ENCODE measurements around the gene SPATA17. TPM values are rescaled to one million over a fixed set of nuclear protein-coding genes. Genes with fewer than 3 reads are reported as not detected.

Gene SPATA17
- total RNA-seq, 2 donors from 2014 or later, result 0.48 to 0.51 TPM

DNA sequence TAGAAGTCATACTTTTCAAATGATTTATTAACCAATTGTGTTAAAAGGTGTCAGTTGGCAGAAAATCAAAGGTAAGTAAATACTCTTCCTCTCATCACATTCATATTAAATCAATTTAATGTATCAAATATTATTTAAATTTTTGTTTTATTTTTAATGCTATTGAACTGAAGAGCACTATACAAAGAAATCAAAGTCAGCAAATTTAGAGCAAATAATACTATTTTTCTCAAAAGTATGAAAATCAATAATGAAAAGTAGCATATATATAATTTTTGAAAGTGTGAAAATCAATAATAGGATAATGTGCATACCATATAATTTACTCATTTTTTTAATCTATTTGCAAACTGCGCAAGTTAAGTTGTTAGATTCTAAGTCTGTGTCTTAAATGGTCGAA is 181.0 kb downstream of the SPATA17 start:
- no peak for DNase-seq (ENCODE audit: low spot score)
- intact Hi-C loops (cut with DNase I), result no loop called here

DNA sequence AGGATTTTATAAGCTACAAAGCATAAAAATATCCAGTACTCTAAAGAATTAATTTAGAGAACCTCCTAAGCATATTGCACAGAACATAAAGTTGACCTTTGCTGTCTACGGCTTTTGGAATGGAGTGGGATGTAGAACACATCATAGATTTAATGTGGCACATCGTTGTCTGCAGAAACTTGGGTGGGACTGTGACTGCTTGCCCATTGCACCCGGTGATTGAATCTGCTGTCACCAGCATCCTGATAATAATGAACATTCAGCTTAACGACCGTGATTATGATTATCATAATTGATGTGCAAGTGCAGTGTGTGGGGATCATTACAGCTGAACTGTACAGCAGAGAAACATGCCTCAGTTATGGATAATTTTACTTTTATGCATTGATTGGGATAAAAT is 181.9 kb downstream of the SPATA17 start:
- intact Hi-C loops (cut with DNase I), result no loop called here
- DNase-seq (ENCODE audit: low spot score), result no peak

DNA sequence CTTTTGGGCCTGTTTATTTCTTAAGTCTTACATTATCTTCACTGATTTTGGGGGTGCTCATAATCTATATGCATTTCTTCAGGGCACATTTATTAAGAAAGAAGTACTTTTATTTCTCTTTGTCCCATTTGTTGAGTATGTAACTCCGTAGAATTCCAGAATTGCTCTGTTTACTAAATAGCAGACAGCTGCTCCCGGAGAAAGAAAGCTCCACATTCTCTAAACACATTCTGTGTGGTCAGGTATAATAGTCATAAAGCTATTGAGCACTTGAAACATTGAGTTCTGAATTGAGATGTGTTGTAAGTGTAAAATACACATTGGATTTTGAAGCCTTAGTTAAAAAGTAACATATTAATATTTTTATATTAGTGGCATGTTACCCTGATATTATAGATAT is 206.5 kb downstream of the SPATA17 start:
- no peak for DNase-seq (ENCODE audit: low spot score)
- intact Hi-C loops (cut with DNase I), result no loop called here

DNA sequence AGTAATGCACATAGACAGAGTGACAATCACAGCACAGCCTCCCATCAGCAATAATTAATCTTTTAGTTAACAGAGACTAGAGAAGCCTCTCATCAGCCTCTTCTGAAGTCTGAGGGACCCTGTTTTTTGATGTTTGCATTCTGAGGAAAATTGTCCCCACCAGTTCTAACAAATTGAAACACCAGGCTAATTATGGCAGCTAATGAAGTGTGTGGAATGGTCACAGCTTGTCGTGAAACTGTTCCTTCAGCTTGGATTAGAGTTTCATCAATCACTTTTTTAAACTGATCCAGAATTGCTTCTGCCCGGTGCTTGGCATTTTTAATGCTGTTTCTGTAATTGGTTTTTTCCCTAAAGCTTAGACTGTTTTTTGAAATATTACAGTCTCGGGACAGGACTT is 208.0 kb downstream of the SPATA17 start:
- DNase-seq (ENCODE audit: low spot score), result no peak
- intact Hi-C loops (cut with DNase I), result no loop called here

DNA sequence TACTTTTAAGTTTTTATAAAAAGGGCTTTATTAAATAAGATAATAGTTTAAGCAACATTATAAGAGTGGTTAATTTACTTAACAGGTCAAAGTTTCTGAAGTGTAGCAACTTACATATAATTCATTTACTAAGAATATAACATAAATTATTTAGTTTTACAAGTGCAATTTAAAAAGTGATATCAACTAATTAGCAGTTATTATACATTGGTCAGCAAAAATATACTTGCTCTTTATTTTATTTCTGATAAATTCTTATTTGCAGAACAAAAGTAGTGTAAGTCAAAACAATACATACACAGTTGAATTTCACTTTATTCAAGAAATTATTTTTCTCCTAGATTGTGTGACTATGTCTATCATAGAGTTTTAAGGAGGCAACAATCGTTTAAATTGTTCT is 215.6 kb downstream of the SPATA17 start:
- no peak for DNase-seq (ENCODE audit: low spot score)
- intact Hi-C loops (cut with DNase I), result no loop called here

DNA sequence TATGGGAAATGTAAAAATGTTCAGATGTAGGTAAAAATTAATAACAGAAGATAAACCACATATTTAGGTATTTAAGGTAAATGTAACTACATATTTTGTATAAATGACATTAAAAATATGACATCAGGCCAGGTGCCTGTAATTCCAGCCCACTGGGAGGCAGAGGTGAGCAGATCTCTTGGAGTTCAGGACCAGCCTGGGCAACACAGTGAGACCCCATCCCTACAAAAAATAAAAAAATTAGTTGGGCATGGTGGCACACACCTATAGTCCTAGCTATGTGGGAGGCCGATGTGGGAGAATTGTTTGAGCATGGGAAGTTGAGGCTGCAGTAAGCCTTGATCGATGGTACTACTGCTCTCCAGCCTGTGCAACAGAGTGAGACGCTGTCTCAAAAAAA is 216.5 kb downstream of the SPATA17 start:
- intact Hi-C loops (cut with DNase I), result no loop called here
- DNase-seq (ENCODE audit: low spot score), result no peak

DNA sequence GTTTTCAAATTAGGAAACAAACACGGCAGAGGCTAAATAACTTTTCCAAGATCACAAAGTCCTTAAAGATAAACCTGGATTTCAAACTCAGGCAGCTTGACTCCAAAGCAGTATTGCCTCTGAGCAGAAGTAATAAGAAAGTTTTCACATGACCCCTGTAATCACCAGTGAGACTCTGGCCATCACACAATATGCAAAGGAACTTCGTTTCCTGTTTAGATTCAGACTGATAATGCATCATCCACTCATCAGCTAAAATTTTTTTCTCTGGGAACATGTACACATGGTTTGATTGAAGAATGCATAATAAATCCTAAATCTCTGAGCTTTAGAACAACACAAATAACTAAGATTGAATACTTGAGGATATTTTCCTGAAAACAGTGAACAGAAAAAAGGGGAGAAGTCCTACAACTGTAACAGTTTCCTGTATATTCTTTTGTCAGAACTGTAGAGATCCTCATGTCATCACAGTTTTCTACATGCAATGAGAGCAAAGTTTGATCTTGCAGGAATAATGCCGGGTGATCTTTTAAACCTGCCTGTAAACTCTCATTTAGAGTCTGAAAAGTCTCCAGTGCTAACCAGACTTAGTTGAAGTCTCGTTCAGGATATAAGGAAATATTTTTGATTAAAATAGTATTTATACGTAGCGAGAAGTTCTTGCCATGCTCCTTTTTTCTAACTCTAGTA is 225.3 kb downstream of the SPATA17 start:
- no peak for DNase-seq (ENCODE audit: low spot score)
- intact Hi-C loops (cut with DNase I), result no loop called here

DNA sequence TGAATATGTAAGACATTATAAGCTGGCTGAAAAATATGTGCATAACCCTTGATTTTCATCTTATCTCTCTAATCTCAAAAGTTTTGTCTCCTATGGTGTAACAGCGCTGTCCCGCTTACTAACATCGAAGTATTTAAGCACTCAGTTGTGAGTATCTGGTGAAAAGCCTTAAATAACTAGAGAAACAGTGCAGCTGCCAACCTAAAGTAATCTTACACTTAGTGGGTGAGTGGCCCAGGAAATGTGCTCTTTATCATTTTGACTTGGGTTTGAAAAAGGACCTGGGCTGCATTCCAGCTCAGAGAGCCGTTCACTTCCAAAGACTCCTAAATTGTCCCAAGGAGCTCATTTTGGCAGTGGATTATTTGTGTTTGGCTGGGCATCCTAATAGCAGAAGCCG is 225.9 kb downstream of the SPATA17 start:
- intact Hi-C loops (cut with DNase I), result no loop called here
- no peak for DNase-seq (ENCODE audit: low spot score)

DNA sequence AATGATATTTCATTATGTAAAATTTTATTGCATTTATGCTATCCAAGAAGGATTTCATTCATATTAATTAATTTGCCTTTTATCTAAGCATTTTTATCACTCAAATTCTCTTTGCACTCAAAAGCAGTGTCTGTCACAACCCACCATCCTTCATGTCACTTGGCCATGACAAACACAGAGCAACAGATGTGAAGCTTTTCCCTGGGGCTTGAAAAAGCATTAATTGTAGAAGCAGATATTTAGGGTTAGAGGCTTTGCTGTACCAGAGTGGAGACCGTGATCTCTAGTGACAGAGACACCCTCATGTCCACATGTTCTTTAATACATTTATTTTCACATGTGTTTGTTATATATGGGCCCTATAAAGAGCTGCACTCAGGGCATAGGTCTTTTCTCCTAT is 230.5 kb downstream of the SPATA17 start:
- DNase-seq (ENCODE audit: low spot score), result no peak
- intact Hi-C loops (cut with DNase I), result no loop called here

DNA sequence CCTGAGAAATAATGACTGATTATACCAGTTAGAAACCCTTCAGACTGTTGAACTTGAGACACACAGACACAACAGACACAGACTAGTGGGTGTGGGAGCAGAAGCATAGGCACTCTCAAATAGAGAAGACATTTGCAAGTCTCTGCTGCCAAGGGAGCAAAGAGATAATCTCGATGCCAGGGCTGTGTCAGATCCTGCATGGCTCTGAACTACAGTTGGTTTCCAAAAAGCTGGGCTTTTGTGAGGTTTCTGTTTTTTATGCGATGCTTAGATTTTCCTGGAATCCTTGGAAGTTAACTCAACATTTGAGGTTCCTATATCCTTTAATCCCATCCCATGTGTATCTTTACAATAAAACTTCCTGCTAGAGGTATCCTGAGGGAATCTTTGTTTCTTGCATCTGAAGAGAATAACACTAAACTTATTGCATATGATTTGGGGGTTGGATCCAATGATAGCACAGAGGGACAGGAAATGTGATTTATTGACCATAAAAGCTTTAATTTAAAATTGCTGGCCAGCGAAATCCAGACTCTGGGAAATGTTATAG is 236.4 kb downstream of the SPATA17 start:
- no peak for DNase-seq (ENCODE audit: low spot score)
- intact Hi-C loops (cut with DNase I), result no loop called here

DNA sequence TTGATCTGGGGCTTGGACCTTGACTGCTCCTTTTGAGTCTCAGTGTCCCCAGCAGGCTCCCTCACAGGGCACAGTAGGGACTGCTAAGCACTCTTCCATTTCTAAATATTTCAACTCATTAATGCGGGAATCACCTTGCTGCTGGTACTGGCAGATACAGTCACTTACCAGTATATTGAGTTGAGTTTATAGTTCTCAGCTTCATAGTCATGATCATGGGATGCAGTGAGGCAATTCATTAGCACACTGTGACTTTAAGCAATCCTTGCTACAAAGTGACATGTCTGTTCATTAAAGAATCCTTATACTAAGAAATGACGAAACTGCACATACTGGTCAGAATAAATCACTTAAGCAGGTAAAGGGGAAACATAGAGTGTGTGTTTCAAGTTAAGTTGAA is 240.8 kb downstream of the SPATA17 start:
- intact Hi-C loops (cut with DNase I), result no loop called here
- no peak for DNase-seq (ENCODE audit: low spot score)

DNA sequence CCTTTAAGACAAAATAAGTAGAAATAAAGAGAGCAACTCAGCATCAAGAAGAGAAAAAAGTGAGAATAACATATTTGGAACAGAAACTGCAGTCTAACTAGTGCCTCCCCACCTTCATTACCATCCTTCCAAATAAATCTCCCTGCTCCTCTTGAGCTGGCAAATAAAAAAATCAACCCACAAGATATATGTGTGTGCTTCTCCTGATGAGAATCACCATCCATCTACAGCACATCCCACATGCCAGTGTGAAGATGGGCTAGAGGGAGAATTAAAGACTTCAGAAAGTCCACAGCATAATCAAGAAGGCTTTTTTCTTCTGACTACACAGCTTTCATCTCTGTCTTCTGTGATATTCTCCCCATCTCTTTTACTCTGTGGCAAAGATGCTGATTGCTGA is 244.1 kb downstream of the SPATA17 start:
- intact Hi-C loops (cut with DNase I), result no loop called here
- DNase-seq (ENCODE audit: low spot score), result no peak

DNA sequence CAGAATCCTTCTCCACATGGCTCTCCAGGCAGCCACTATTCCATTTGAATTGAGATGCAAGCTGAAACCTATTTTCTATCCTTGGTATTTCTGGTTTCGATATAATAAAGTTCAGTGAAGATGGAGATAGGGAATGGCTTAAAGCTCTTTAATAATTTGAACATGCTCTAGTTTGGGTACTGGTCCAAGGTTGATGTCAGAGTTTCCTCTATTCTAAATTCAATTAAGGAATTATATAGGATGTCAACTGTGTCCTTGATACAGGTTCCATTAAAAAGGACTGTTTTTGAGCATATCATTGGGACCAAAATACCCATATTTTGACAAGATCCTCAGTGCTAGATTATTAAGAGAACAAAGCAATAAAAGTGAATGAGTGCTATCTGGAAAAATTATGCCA is 245.3 kb downstream of the SPATA17 start:
- intact Hi-C loops (cut with DNase I), result no loop called here
- DNase-seq (ENCODE audit: low spot score), result no peak

DNA sequence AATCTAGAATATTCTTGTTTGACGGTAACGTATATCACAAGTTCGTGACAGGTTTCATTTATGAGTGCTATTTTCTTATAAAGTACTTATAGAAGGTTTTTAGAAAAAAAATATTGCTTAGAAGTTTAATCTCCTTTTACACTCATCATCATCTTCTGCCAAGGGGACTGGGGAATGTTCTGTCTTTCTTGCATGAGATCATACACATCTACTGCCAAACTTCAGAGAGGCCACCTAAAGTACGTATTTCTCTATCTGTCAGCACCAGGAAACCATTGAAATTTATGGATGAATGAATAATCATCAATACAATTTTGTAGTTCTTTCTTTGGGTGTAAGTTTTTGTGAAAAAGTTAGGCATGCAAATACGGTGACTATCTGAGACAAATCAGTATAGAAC is 245.8 kb downstream of the SPATA17 start:
- intact Hi-C loops (cut with DNase I), result no loop called here

DNA sequence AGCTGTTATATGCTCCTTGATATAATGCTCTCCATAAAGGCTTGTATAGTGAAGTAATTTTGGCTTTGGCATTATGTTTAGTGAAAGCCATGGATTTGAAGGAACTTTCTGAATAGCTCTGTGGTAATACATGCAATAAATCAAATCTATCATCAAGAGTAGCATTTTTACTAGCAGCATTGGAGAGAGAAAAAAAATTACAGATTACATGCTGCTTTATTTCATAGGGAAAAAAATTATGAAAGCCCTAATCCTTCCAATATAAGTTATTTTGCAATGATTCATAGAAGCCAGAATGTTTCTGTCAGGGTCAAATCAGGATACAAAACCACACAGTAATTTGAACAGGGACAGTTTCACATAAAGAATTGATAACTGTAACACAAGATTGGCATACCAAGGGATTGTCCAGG is 250.0 kb downstream of the SPATA17 start:
- intact Hi-C loops (cut with DNase I), result no loop called here
- no peak for DNase-seq (ENCODE audit: low spot score)

More for the DNA sequence above, 245.8 kb downstream of the SPATA17 start:
- DNase-seq (ENCODE audit: low spot score), result no peak

DNA sequence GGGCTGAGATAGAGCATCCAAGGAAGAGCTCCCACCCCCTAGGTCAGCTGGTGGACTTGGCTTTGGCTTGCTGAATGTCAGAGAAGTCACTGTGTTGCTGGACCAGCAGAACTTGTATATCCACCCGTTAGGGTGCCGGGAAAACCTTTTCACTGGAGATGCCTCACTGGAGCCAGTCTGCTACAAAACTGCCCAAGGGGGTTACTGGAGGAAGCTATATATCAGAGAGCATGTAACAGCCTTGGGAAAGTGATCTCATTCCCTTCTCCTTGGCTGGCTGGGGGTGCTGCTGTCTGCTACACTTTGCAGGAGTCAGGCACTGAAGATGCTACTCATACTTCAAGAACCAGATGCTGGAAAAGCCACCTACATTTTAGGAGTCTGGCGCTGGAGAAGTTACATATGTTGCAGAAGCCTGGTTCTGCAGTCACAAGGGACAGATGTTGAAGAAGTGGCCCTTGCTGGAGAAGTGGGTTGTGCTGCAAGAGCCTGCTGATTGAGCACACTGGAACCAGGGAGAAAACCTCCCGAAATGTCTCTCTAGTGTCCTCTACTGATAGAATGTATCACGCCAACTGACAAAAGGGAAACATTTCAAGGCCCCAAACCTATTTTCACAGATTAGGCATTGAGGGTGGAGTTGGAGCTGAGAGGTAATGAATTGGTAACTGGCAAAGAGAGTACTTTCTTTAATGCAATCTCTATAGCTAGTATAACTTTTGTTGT is 250.6 kb downstream of the SPATA17 start:
- no peak for DNase-seq (ENCODE audit: low spot score)
- intact Hi-C loops (cut with DNase I), result no loop called here

DNA sequence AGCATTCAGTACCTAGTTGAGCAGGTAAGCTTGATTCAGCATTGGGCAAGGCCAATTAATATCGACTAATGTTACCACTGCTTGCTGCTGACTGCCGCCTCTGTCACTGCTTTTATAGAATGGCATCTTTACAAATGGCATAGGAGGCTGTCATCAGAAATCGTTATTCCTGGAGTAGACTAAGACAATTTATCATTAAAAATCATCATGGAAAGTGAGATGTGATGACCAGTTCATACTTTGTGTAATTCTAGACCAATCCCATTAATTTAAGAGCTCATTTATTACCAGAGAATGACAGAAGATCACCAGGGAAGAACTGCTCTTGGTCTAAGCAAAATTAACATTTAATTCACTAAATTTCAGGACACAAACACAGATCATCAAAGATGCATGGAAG is 254.0 kb downstream of the SPATA17 start:
- no peak for DNase-seq (ENCODE audit: low spot score)
- intact Hi-C loops (cut with DNase I), result no loop called here

DNA sequence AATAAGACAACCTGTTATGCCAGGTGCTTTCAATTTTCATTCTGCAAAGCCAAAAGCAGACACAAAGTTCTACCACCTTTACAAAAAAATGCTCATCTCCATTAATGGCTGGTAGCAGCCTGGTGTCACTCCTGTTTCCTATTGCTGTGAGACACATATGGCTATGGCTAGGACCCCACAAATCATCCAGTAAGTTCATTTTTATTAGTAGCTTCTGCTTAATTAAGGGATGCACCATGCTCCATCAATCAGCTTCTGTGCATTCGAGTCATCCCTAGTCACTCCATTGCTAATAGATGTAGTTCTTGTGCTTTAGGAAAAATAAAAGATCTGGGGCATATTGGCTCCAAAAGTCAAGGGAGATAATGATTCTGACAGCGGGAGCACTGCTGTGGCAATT is 257.2 kb downstream of the SPATA17 start:
- DNase-seq (ENCODE audit: low spot score), result no peak
- intact Hi-C loops (cut with DNase I), result no loop called here

DNA sequence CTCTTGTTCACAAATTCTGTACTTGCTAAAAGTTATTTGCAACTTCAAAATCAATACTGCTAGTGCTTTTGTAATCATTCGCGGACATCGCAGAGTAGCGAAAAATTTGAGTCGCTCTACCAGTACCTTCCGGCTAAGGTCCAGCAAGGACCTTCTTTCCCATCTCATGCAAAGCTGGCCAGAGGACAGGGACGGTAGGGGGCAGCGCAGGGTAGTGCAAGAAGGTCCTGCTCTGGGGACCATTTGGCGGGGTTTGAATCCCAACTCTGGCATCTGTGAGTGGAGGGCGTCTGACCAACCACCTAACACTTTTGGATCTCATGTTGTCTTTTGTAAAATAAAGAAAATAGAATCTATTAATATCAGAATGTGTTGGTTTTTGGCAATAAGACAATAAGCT is 258.3 kb downstream of the SPATA17 start:
- intact Hi-C loops (cut with DNase I), result no loop called here
- no peak for DNase-seq (ENCODE audit: low spot score)

DNA sequence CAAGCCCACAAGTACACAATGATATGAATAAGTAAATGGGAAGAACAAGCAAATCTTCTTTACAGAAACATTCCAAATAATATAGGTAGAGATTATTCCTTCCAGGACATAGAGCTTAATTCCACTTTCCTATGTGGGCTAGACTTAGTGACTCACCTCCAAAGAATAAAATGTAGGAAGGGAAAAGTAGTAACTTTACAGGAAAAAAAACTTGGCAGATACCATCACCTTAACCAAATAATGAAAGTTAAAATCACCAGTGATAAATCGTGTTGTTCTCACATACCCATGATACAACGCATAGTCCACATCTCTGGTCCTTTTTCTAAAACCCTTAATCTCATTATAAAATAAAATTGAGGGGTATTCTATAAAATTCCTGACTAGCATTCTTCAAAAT is 260.8 kb downstream of the SPATA17 start:
- intact Hi-C loops (cut with DNase I), result no loop called here
- no peak for DNase-seq (ENCODE audit: low spot score)

DNA sequence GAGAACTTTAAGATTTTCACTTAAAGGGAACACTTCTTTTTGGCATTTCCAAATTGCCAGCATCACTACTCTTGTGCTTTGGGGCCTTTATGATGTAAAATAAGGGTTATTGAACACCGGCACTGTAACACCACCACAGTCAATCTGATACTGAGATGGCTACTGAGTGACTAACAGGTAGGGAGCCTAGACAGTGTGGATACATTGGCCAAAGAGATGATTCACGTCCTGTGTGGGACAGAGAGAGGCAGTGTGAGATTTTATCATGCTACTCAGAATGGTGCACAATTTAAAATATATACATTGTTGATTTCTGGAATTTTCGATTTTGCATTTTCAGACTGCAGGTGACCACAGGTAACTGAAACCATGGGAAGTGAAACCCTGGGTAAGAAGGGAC is 261.6 kb downstream of the SPATA17 start:
- no peak for DNase-seq (ENCODE audit: low spot score)
- intact Hi-C loops (cut with DNase I), result no loop called here

Data from posterior vena cava (tissue), 2 donors.